ENCODE data around the gene BHLHA9.

The BHLHA9 gene

GRCh38 chr17:1294157-1294717, 24.0 kb downstream of the BHLHA9 start:
- no peak for DNase-seq (ENCODE audit: low read depth)
- TF ChIP-seq CTCF (IDR thresholded peaks at IDR 0.05; ENCODE audit: low read depth, low read length, missing control alignments): no peak
- H3K4me3 ChIP-seq (ENCODE audit: low read depth, low read length): no peak overlapping the region

- no peak for DNase-seq (ENCODE audit: low read depth)
- TF ChIP-seq CTCF (IDR thresholded peaks at IDR 0.05; ENCODE audit: low read depth, low read length, missing control alignments): no peak
- no peak overlapping the region for H3K4me3 ChIP-seq (ENCODE audit: low read depth, low read length)
These were observed 28.4 kb downstream of the BHLHA9 start for GRCh38 chr17:1298606-1299005.

- TF ChIP-seq CTCF (IDR thresholded peaks at IDR 0.05; ENCODE audit: low read depth, low read length, missing control alignments): no peak
- DNase-seq (ENCODE audit: low read depth): no peak
- no peak overlapping the region for H3K4me3 ChIP-seq (ENCODE audit: low read depth, low read length)
These were observed 29.5 kb downstream of the BHLHA9 start for GRCh38 chr17:1299552-1300370.

GRCh38 chr17:1300371-1300905, 30.2 kb downstream of the BHLHA9 start:
- no peak for DNase-seq (ENCODE audit: low read depth)
- TF ChIP-seq CTCF (IDR thresholded peaks at IDR 0.05; ENCODE audit: low read depth, low read length, missing control alignments): no peak
- H3K4me3 ChIP-seq (ENCODE audit: low read depth, low read length): no peak overlapping the region

GRCh38 chr17:1301546-1301945, 31.3 kb downstream of the BHLHA9 start:
- no peak overlapping the region for H3K4me3 ChIP-seq (ENCODE audit: low read depth, low read length)
- TF ChIP-seq CTCF (IDR thresholded peaks at IDR 0.05; ENCODE audit: low read depth, low read length, missing control alignments): no peak
- no peak for DNase-seq (ENCODE audit: low read depth)

- H3K4me3 ChIP-seq (ENCODE audit: low read depth, low read length): no peak overlapping the region
- no peak for TF ChIP-seq CTCF (IDR thresholded peaks at IDR 0.05; ENCODE audit: low read depth, low read length, missing control alignments)
- no peak for DNase-seq (ENCODE audit: low read depth)
These were observed 32.5 kb downstream of the BHLHA9 start for GRCh38 chr17:1302761-1303160.

All from GM12864 (cell line).